HepG2 (cell line): ENCODE measurements around the gene SIK1. TPM values are rescaled to one million over a fixed set of nuclear protein-coding genes. Genes with fewer than 3 reads are reported as not detected.
A peak's percentile ranks its signal among the peaks of the same experiment; 100 is the strongest.

ENCODE experiments used
- ATAC-seq: fragments of 200-7000 bp; cut with Tn5 transposase; 3 replicates; pipeline ENCODE4 v1.9.1; 2020; ENCODE audit warnings: mild to moderate bottlenecking, moderate library complexity
- BruUV-seq: library from RNA; stranded (reverse); fragments of 400-500 nt; replicated peaks from 2 replicates; lab custom pipeline; 2021; lab: Mats Ljungman, UMichigan
- CTCF ChIA-PET: fragments of 300-600 bp; formaldehyde crosslinking; extraction: SDS; loops from one replicate; lab custom pipeline; 2021; ENCODE audit warnings: low total read pairs, inconsistent platforms, low intra/inter-chr PET ratio; lab: Yijun Ruan, JAX
- POLR2A ChIA-PET: fragments of 350-600 bp; sonication (Branson Sonifier 250); formaldehyde crosslinking; loops from one replicate; lab custom pipeline; 2020; ENCODE audit warnings: antibody characterized with exemption, inconsistent platforms; lab: Yijun Ruan, JAX
- DNase-seq: peaks from one replicate; pipeline ENCODE4 v3.0.0-alpha.2; 2015; ENCODE audit warnings: low spot score
- FAIRE-seq: peaks from 3 replicates; lab custom pipeline; 2011; peaks lifted over from hg19 to GRCh38; lab: Jason Lieb, UNC
- H2AFZ ChIP-seq: one replicate; pipeline ENCODE4 v1.6.1; 2011; ENCODE audit warnings: low read length, inconsistent platforms
- H3K27ac ChIP-seq: fragments of 300-600 bp; 3 replicates; pipeline ENCODE4 v1.8.0; 2011; ENCODE audit warnings: mixed run types, mild to moderate bottlenecking, mixed read lengths, low read length, inconsistent platforms; ENCODE audit not compliant: insufficient read depth; ENCODE audit errors: extremely low read length
- H3K27me3 ChIP-seq, 2 experiments: fragments of 200-600 bp in 1 of 2; 2 replicates in 1 of 2; 3 replicates in 1 of 2; pipeline versions ENCODE4 v1.6.0 to v1.8.0; 2011; ENCODE audit warnings: low read length in 2 of 2, mild to moderate bottlenecking in 2 of 2, moderate library complexity in 2 of 2, inconsistent platforms in 1 of 2; ENCODE audit not compliant: insufficient read depth in 2 of 2, control insufficient read depth in 1 of 2
- H3K36me3 ChIP-seq, 2 experiments: fragments of 200-600 bp in 1 of 2; replicated peaks in 1 of 2; 2 replicates in 1 of 2; 3 replicates in 1 of 2; pipeline versions ENCODE4 v1.5.1 to v1.8.0; 2011; ENCODE audit warnings: low read length in 2 of 2, inconsistent platforms in 1 of 2; ENCODE audit not compliant: insufficient read depth in 2 of 2, control insufficient read depth in 1 of 2
- H3K4me1 ChIP-seq: 2 replicates; pipeline ENCODE4 v1.5.1; 2012; ENCODE audit warnings: low read length, inconsistent platforms; ENCODE audit not compliant: insufficient read depth
- H3K4me2 ChIP-seq: 2 replicates; pipeline ENCODE4 v1.6.0; 2011; ENCODE audit warnings: low read depth, low read length, inconsistent platforms
- H3K4me3 ChIP-seq, 3 experiments: fragments of 200-600 bp in 1 of 3; sonication (generic), shearing (Covaris generic) in 1 of 3; replicated peaks in 1 of 3; 2 replicates each; pipeline ENCODE4 v1.5.1; 2011 to 2016; ENCODE audit warnings: low read length in 3 of 3, inconsistent platforms in 2 of 3, low read depth in 2 of 3, mild to moderate bottlenecking in 2 of 3, control low read depth in 1 of 3, mixed read lengths in 1 of 3; ENCODE audit not compliant: insufficient read depth in 1 of 3
- H3K79me2 ChIP-seq: one replicate; pipeline ENCODE4 v1.6.1; 2011; ENCODE audit warnings: low read length, inconsistent platforms; ENCODE audit not compliant: insufficient read depth
- H3K9ac ChIP-seq: 2 replicates; pipeline ENCODE4 v1.6.0; 2011; ENCODE audit warnings: mild to moderate bottlenecking, low read depth, low read length, inconsistent platforms; ENCODE audit not compliant: insufficient read depth
- H3K9me3 ChIP-seq: 2 replicates; pipeline ENCODE4 v1.5.1; 2012; ENCODE audit warnings: mild to moderate bottlenecking, low read length
- H4K20me1 ChIP-seq: 2 replicates; pipeline ENCODE4 v1.6.0; 2011; ENCODE audit warnings: inconsistent platforms, mild to moderate bottlenecking, low read length, moderate library complexity; ENCODE audit not compliant: insufficient read depth
- CREBL2 ChIP-seq: sonication (generic); formaldehyde crosslinking; IDR thresholded peaks from 2 replicates; pipeline ENCODE4 v1.8.1; 2023; ENCODE audit warnings: missing genetic modification reagents, mild to moderate bottlenecking, borderline replicate concordance
- HNRNPL ChIP-seq: fragments of 200-400 bp; formaldehyde crosslinking; IDR thresholded peaks from 2 replicates; pipeline ENCODE4 v1.6.1; 2017; ENCODE audit warnings: mild to moderate bottlenecking, low read depth, low read length
- ISX ChIP-seq: sonication (generic); formaldehyde crosslinking; conservative IDR thresholded peaks from 2 replicates; pipeline ENCODE4 v1.5.0; 2020; ENCODE audit warnings: missing genetic modification reagents
- MXD4 ChIP-seq: IDR thresholded peaks from 2 replicates; pipeline ENCODE4 v1.6.1; 2016; ENCODE audit warnings: mild to moderate bottlenecking, missing biosample characterization, missing genetic modification reagents
- ZNF629 ChIP-seq: sonication (generic); formaldehyde crosslinking; conservative IDR thresholded peaks from 2 replicates; pipeline ENCODE4 v1.5.0; 2020; ENCODE audit warnings: missing genetic modification reagents
- WGBS: methylation state at CpG from one replicate; pipeline ENCODE4 v1.1.6; 2017; ENCODE audit warnings: low lambda C conversion rate; 5-methylcytosine and 5-hydroxymethylcytosine counted together
- in situ Hi-C: cut with HindIII; loops from 2 replicates; pipeline ENCODE4 v1.10.0; 2017; ENCODE audit warnings: low pct_unique_long_range_greater_than_20kb; ENCODE audit not compliant: extremely low pct_ligation_motif_present
- intact Hi-C: fragments of 100-400 bp; cut with micrococcal nuclease; formaldehyde crosslinking; loops from one replicate; pipeline ENCODE4 v1.10.0; 2022; ENCODE audit not compliant: unreplicated experiment
- polyA plus RNA-seq, 8 experiments: library from polyadenylated mRNA; depleted of rRNA in 3 of 8; stranded (reverse) in 7 of 8; unstranded in 1 of 8; fragments of >200 nt; fragmentation: Illumina TruSeq in 4 of 8; extraction: Trizol in 4 of 8; gene quantifications; 2 replicates each; pipeline versions ENCODE4 v1.2.1 to v1.2.3, GENCODE V29; 2011 to 2016; ENCODE audit warnings: low read depth in 4 of 8, missing spikeins in 1 of 8, mixed read lengths in 1 of 8; ENCODE audit not compliant: insufficient read depth in 1 of 8
- total RNA-seq, 5 experiments: library from RNA; depleted of rRNA; stranded (reverse); fragments of >200 nt; fragmentation: Illumina TruSeq; extraction: Trizol; gene quantifications; 2 replicates each; pipeline ENCODE4 v1.2.3, GENCODE V29; 2016; ENCODE audit warnings: low read depth in 1 of 5
- TF ChIP-seq, protein P1 (sequence below): sonication (generic); formaldehyde crosslinking; conservative IDR thresholded peaks from 2 replicates; pipeline ENCODE4 v1.4.0; 2020; ENCODE audit warnings: missing genetic modification reagents

Gene SIK1
- total and polyA plus RNA-seq, 2 of the 13 experiments (the other 11 are each of a cell fraction or from before 2014, with no cell fraction given): 4.5 to 14.5 TPM

GRCh38 chr21:43366656-43367055 lies 60.3 kb downstream of the SIK1 start:
- in situ Hi-C loops: no loop called here
- TF ChIP-seq, protein P1, sequence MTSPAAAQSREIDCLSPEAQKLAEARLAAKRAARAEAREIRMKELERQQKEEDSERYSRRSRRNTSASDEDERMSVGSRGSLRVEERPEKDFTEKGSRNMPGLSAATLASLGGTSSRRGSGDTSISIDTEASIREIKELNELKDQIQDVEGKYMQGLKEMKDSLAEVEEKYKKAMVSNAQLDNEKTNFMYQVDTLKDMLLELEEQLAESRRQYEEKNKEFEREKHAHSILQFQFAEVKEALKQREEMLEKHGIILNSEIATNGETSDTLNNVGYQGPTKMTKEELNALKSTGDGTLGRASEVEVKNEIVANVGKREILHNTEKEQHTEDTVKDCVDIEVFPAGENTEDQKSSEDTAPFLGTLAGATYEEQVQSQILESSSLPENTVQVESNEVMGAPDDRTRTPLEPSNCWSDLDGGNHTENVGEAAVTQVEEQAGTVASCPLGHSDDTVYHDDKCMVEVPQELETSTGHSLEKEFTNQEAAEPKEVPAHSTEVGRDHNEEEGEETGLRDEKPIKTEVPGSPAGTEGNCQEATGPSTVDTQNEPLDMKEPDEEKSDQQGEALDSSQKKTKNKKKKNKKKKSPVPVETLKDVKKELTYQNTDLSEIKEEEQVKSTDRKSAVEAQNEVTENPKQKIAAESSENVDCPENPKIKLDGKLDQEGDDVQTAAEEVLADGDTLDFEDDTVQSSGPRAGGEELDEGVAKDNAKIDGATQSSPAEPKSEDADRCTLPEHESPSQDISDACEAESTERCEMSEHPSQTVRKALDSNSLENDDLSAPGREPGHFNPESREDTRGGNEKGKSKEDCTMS (CRISPR knock-in tag): no peak
- TF ChIP-seq HNRNPL: 0 out of 2 replicates have a peak, but pooled peaks have one; percentile 9
- no peak for TF ChIP-seq MXD4 (CRISPR knock-in tag)
- TF ChIP-seq CREBL2 (CRISPR knock-in tag): no peak
- no peak for TF ChIP-seq ISX (CRISPR knock-in tag)
- TF ChIP-seq ZNF629: peak; percentile 78

More at GRCh38 chr21:43366656-43367055, 60.3 kb downstream of the SIK1 start:
- Histone ChIP-seq H3K4me2 (no peak overlapping the region), H3K79me2 (no peaks in the 10 kb centered on the region), H3K27me3 (peaks cover 8 to 74% of the 10 kb centered on the region in 2 experiments; a peak in 4 of 5 replicates), H3K9ac (no peak overlapping the region), H3K27ac (no peak overlapping the region), H3K9me3 (no peaks in the 10 kb centered on the region), H3K36me3 (no peaks in the 10 kb centered on the region), H4K20me1 (no peaks in the 10 kb centered on the region), H3K4me3 (no peak overlapping the region), H3K4me1 (peaks cover 45% of the 10 kb centered on the region), H2AFZ (no peak overlapping the region)
- ATAC-seq (no peak), DNase-seq (no peak), FAIRE-seq (no peak)
- CTCF ChIA-PET: no interaction called here
- BruUV-seq: no TSS peak
- POLR2A ChIA-PET: no interaction called here
- intact Hi-C loops: no loop called here
- 58% methylated on average over 7 of the region's 19 CpGs for WGBS
